GM21360 (cell line): ENCODE results near the gene RAB20.
"Not testable (repeated sequence)": the region's sequence is repeated elsewhere in the genome, so short reads cannot be mapped to it uniquely, and the experiment has no call there.

Source experiments
- ATAC-seq: cut with Tn5 transposase; IDR thresholded peaks from one replicate; pipeline ENCODE4 v1.9.1; 2021; ENCODE audit warnings: mild to moderate bottlenecking, moderate library complexity; ENCODE audit not compliant: unreplicated experiment

RAB20 gene

DNA sequence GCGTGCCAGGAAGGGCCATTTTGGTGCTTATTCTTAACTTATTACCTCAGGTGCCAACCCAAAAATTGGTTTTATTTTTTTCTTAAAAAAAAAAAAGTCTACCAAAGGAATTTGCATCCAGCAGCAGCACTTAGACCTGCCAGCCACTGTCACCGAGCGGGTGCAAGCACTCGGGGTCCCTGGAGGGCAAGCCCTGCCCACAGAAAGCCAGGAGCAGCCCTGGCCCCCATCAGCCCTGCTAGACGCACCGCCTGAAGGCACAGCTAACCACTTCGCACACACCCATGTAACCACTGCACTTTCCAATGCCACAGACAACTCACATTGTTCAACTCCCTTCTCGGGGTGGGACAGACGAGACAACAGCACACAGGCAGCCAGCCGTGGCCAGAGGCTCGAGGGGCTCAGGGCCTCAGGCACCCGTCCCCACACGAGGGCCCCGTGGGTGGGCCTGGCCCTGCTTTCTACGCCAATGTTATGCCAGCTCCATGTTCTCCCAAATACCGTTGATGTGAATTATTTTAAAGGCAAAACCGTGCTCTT, 49.3 kb downstream of the RAB20 start:
- no peak for ATAC-seq

- ATAC-seq = no peak
Observed at GRCh38 chr13:110511509-110512181, 49.9 kb downstream of the RAB20 start.

DNA sequence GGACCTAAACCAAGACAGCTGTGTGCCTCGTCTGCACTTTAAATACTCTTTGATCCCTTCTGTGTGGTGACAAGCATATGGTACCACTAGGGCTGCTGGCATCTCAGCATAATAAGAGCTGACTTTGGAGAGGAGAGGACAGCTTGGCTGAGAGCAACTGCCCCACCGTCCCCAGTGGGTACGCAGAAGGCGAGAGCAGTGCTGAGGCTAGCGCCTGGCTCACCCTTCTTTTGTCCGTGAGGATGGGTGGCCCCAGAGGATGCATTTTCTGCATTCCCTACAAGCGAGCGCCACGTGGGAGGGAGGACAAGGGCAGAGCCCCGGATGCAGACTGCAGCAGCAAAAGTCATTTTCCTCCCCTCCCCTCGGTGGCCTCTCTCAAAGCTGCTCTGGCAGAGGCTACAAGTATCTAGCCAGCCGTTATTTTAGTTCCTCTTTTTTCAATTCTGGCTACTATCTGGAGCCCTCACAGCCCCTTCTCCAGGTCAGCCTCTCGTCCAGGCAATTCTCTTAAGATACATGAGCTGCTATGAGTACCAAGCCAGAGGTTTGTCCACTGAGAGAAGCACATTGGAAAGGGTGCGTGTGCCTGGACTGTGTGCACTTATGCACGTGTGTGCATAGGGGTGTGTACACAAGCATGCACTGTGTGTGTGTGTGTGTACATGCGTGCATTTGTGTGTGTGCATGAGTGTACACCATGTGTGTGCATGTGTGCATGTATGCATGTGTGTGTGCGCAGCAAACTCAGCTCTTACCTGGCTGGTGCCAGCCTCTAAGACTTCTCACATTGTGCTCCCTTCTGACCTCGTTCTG, 51.3 kb downstream of the RAB20 start:
- ATAC-seq = no peak

DNA sequence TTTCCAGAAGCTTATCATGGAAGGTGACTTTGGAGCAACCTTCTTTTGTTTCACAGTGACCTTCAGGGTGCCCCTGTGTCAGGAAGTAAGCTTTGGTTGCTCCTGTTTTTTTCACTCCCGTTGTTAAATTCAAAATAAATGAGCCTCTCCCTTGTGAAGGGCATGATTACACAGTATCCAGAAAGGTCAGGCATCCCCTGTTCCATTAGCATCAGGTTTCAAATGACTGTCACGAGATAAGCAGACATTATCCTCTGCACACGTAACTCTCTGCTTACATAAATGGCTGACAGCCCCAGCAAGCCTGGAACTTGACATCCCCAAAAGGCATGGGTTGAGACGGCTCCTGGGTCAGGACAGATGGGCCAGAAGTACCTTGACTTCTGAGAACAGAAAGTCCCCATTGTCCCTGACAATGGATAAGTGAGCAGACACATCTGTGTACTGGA, 52.0 kb downstream of the RAB20 start:
- ATAC-seq = no peak

DNA sequence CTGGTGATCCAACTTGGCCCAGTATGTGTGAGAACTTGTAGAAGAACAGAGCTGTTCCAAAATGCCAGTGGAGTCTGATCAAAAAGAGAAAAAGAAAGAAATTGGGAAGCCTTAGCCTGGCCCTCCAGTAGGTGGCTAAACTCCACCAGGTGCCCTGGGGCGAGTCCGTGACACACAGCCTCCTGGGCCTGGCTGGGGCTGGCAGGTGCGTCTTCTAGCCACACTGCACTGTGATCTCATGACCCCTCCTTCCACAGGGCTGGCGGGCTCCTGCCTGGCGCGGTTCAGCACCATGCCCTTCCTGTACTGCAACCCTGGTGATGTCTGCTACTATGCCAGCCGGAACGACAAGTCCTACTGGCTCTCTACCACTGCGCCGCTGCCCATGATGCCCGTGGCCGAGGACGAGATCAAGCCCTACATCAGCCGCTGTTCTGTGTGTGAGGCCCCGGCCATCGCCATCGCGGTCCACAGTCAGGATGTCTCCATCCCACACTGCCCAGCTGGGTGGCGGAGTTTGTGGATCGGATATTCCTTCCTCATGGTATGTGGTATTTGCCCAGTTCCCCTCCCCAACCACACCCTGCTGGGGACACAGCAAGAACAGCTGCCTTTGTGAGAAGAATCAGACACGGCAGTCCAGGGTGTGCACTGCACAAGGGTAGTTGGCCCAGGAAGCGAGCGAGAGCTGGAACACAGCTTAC, 53.7 kb downstream of the RAB20 start:
- no peak for ATAC-seq

- ATAC-seq = no peak
Observed at GRCh38 chr13:110506859-110507566, 54.5 kb downstream of the RAB20 start.

- ATAC-seq = no peak
Observed at GRCh38 chr13:110506396-110506795, 55.1 kb downstream of the RAB20 start.

DNA sequence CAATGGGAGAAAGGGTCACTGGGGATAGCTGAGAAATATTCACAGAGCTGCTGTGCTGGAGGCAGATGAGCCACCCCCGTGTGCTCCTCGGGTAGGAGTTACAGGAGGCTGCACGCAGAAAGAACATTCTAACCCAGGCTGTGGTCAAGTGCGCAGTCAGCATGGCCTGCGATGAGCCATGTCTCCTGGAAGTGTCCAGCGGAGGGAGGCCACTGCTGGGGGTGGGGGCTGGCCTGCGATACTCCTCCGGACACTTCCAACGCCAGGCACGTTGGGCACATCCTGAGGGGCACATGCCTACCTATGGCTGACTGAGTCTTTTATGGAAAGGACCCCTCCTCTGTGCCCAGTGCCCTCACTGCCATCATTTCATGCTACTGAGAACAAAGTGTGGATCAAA, 55.9 kb downstream of the RAB20 start:
- ATAC-seq = no peak

DNA sequence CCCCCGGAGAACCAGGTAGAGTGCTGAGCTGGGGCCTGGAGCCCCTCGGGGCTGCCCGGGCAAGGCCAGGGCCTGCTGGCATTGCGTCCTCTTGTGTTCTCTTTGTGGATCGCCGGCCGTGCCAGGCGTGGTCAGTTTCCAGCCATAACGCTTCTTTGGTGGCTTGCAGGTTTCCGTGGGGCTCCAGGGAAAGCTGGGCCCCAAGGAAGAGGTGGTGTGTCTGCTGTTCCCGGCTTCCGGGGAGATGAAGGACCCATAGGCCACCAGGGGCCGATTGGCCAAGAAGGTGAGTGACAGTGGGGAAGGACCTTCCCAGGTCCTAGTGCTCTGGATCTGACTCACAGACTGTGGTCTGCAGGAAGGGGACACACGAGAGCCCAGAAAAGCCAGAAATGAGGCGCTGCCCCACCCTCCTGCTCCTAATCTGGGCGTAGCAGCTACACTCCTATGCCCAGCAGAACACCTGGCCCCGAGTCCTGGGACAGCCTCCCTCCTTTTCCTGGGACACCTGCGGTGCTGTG, 57.5 kb downstream of the RAB20 start:
- ATAC-seq = no peak

GRCh38 chr13:110503037-110503901, 58.3 kb downstream of the RAB20 start:
- ATAC-seq = no peak

DNA sequence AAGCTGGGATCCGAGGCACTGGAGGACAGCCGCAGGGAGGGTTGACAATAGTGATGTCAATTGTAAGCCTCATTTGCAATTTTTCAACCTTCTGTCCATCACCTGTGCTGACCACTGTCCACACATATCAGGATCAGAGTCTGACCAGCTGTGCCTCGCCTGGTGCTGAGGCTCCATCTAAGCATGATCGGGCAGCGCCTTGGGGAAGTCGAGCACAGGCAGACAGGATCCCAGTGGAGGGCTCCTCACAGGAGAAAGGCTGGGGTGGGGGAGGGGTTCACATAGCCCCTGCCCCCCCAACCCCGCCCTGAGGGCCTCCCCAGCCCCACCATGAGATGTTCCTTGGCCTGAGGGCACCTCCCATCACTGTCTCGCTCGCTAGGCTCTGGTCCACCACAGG, 60.3 kb downstream of the RAB20 start:
- ATAC-seq = no peak

GRCh38 chr13:110500341-110500740, 61.2 kb downstream of the RAB20 start:
- ATAC-seq = no peak

DNA sequence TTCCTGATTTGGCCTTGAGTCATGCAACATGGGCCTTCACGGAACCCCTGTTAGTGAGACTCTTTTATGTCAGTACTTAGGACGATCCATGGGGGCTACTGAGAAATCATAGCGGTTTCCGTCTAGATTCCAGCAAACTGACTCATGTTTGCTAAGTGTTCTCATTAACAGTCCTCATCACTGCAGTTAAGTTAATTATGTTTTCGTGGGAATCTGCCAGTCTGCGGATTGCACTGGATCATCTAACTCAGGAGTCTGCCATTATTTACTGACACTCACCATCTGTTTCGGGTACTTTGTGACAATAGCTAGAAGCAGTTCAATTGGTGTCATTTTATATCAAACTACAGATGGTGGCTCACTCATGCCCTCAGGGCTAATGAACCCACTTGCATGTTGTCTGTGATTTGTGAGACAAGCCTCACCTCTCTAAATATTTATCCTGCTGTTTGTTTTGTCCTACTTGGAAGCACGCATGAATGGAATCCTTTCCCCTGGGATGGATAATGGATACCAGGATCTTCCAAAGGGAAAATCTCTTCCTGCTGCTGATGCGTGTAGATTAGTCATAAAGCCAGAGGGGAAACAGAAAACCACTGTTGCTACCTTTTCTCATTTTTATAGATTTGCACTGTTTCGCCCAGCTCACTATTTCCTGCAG, 61.8 kb downstream of the RAB20 start:
- no peak for ATAC-seq

DNA sequence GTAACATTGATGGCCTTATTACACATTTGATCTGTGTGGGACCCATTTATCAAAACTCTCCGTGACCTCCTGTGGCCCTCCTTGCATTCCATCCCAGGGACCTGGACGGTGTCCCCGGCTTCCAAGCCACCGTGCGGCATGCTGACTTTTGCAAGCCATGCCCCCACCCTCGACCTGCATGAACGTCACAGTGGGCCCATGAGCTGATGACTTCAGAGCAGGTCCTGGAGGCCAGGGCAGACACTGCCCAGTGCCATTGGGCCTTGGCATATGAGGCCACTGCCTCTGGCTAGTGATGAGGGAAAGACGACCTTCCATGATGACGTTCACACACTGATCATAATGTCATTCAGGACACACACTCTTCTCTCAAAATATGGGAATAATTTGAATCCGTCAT, 62.8 kb downstream of the RAB20 start:
- no peak for ATAC-seq

DNA sequence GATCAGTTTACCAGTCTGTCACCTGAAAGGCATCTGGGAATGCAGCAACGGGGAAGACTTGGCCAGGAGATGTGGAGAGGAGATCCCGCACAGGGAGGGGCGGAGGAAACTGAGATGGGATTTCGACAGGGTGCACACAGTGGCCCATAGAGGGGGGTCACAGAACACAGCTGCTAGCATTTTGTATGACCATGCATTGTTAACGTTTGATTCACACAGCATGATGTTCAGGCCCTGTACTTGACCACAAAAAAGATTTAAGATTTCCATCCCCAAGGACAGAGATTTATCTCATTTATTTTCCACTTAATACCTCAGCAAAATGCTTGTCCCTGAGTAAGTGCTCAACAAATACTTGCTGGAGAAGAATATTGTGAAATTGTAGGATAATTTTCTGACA, 63.2 kb downstream of the RAB20 start:
- no peak for ATAC-seq

GRCh38 chr13:110497896-110498295, 63.6 kb downstream of the RAB20 start:
- ATAC-seq = not testable (repeated sequence)

GRCh38 chr13:110497003-110497402, 64.5 kb downstream of the RAB20 start:
- ATAC-seq = no peak

- no peak for ATAC-seq
Observed at GRCh38 chr13:110496281-110496680, 65.2 kb downstream of the RAB20 start.

DNA sequence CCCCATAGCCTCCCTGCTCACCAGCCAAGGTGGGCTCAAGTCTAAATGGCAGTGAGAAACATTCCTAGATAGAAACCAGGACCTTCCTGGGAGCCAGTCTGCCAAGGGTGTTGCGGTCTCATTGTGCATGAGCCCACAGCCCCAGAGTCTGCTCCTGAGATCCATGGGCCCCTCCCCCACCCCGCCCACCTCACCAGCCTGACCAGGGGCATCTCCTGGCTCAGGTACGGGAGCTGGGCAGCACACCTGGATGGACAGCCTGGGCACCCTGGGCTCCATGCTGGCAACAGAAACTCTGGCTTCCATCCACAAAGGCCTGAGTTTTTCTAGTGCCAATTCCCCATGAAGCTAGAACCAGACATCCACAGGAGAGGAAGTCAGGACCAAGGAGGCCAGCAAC, 65.6 kb downstream of the RAB20 start:
- ATAC-seq = no peak
